K562 (cell line): ENCODE data around the gene SRCIN1. TPM values are rescaled to one million over a fixed set of nuclear protein-coding genes. Genes with fewer than 3 reads are reported as not detected.
"Not testable (repeated sequence)": the region's sequence is repeated elsewhere in the genome, so short reads cannot be mapped to it uniquely, and the experiment has no call there.

Experiments
- ATAC-seq: fragments of 200-7000 bp; cut with Tn5 transposase; 3 replicates; pipeline ENCODE4 v1.9.1; 2020; ENCODE audit warnings: moderate library complexity
- BruUV-seq: library from RNA; stranded (reverse); fragments of 400-500 nt; replicated peaks from 2 replicates; lab custom pipeline; 2021; lab: Mats Ljungman, UMichigan
- CTCF ChIA-PET: fragments of 300-600 bp; formaldehyde crosslinking; extraction: SDS; loops from one replicate; lab custom pipeline; 2021; ENCODE audit warnings: low intra/inter-chr PET ratio; lab: Yijun Ruan, JAX
- POLR2A ChIA-PET: fragments of 300-600, 350-650 bp; sonication (Branson Sonifier 250); formaldehyde crosslinking; extraction: SDS; loops from one replicate; lab custom pipeline; 2021; ENCODE audit warnings: antibody characterized with exemption, inconsistent platforms; lab: Yijun Ruan, JAX
- DNase-seq, 4 experiments: peaks; one replicate each; pipeline versions ENCODE4 v3.0.0 to v3.0.0-alpha.2; 2011 to 2018; ENCODE audit warnings: low spot score in 3 of 4, mixed read lengths in 3 of 4; ENCODE audit errors: extremely low read depth in 1 of 4
- FAIRE-seq: peaks from 2 replicates; lab custom pipeline; 2011; peaks lifted over from hg19 to GRCh38; lab: Jason Lieb, UNC
- H2AFZ ChIP-seq: 2 replicates; pipeline ENCODE4 v1.6.0; 2011; ENCODE audit warnings: low read depth, low read length, control low read depth, inconsistent platforms
- H3K27ac ChIP-seq: fragments of 200-600 bp; 3 replicates; pipeline ENCODE4 v1.8.0; 2011; ENCODE audit warnings: low read depth, mild to moderate bottlenecking, control low read depth, inconsistent platforms, low read length, moderate library complexity, mixed read lengths; ENCODE audit errors: extremely low read depth
- H3K27me3 ChIP-seq, 2 experiments: fragments of 300-600 bp in 1 of 2; 2 replicates in 1 of 2; 3 replicates in 1 of 2; pipeline versions ENCODE4 v1.6.0 to v1.8.0; 2011; ENCODE audit warnings: inconsistent platforms in 2 of 2, low read length in 2 of 2, mild to moderate bottlenecking in 1 of 2, mixed read lengths in 1 of 2, moderate library complexity in 1 of 2; ENCODE audit not compliant: control insufficient read depth in 2 of 2, insufficient read depth in 2 of 2
- H3K36me3 ChIP-seq: fragments of 300-600 bp; 3 replicates; pipeline ENCODE4 v1.8.0; 2011; ENCODE audit warnings: mild to moderate bottlenecking, low read length, inconsistent platforms; ENCODE audit not compliant: control insufficient read depth, insufficient read depth
- H3K4me1 ChIP-seq, 2 experiments: fragments of 200-600 bp in 1 of 2; replicated peaks in 1 of 2; 2 replicates in 1 of 2; 3 replicates in 1 of 2; pipeline versions ENCODE4 v1.5.1 to v1.8.0; 2011; ENCODE audit warnings: inconsistent platforms in 2 of 2, low read length in 2 of 2, mild to moderate bottlenecking in 1 of 2, mixed read lengths in 1 of 2, moderate library complexity in 1 of 2; ENCODE audit not compliant: control insufficient read depth in 2 of 2, insufficient read depth in 2 of 2
- H3K4me2 ChIP-seq: 2 replicates; pipeline ENCODE4 v1.6.1; 2011; ENCODE audit warnings: low read length, control low read depth, inconsistent platforms, mixed read lengths; ENCODE audit not compliant: insufficient read depth
- H3K4me3 ChIP-seq: fragments of 200-600 bp; sonication (generic), shearing (Covaris generic); 2 replicates; pipeline ENCODE4 v1.5.1; 2016; ENCODE audit warnings: control low read depth, inconsistent platforms
- H3K79me2 ChIP-seq: fragments of 200-600 bp; 3 replicates; pipeline ENCODE4 v1.8.0; 2011; ENCODE audit warnings: low read length, inconsistent platforms; ENCODE audit not compliant: control insufficient read depth, insufficient read depth
- H3K9ac ChIP-seq, 2 experiments: 2 replicates each; pipeline versions ENCODE4 v1.6.0 to v1.6.1; 2011; ENCODE audit warnings: low read depth in 2 of 2, low read length in 2 of 2, control low read depth in 1 of 2, inconsistent platforms in 1 of 2, mild to moderate bottlenecking in 1 of 2, mixed read lengths in 1 of 2; ENCODE audit not compliant: insufficient read depth in 1 of 2
- H3K9me1 ChIP-seq: one replicate; pipeline ENCODE4 v1.6.0; 2011; ENCODE audit warnings: inconsistent platforms, mild to moderate bottlenecking, low read length, moderate library complexity; ENCODE audit not compliant: control insufficient read depth, insufficient read depth
- H3K9me3 ChIP-seq: replicated peaks from 2 replicates; pipeline ENCODE4 v1.5.1; 2011; ENCODE audit warnings: low read depth, low read length, inconsistent platforms; ENCODE audit not compliant: control insufficient read depth, insufficient read depth
- H4K20me1 ChIP-seq: replicated peaks from 2 replicates; pipeline ENCODE4 v1.6.1; 2011; ENCODE audit warnings: low read length, inconsistent platforms, mixed read lengths; ENCODE audit not compliant: control insufficient read depth, insufficient read depth
- ARNT ChIP-seq, 2 experiments: fragments of 450-650 bp; IDR thresholded peaks; 2 replicates each; pipeline ENCODE4 v1.6.1; 2016; ENCODE audit warnings: mild to moderate bottlenecking in 1 of 2
- POLR3G ChIP-seq: IDR thresholded peaks from 2 replicates; pipeline ENCODE4 v1.6.1; 2011; ENCODE audit not compliant: insufficient read length, insufficient replicate concordance; ENCODE audit errors: extremely low read depth
- PRPF4 ChIP-seq: fragments of 200-400 bp; formaldehyde crosslinking; IDR thresholded peaks from one replicate; pipeline ENCODE4 v1.6.1; 2017; ENCODE audit warnings: low read length, low read depth, mild to moderate bottlenecking; ENCODE audit not compliant: insufficient read depth, poor library complexity, severe bottlenecking
- WGBS: fragments of 100-300 bp; shearing (Covaris generic); methylation state at CpG from one replicate; pipeline ENCODE4 v1.1.6; 2016; ENCODE audit warnings: low coverage, mixed read lengths; ENCODE audit not compliant: insufficient coverage; ENCODE audit errors: missing lambda C conversion rate; 5-methylcytosine and 5-hydroxymethylcytosine counted together
- in situ Hi-C: fragments of 300-500 bp; cut with MboI; formaldehyde crosslinking; loops from 4 replicates; pipeline ENCODE4 v1.15.0; 2018; ENCODE audit warnings: inconsistent platforms, mixed read lengths
- intact Hi-C: fragments of 100-400 bp; cut with micrococcal nuclease; formaldehyde crosslinking; loops from 2 replicates; pipeline ENCODE4 v1.14.2; 2022
- polyA plus RNA-seq, 8 experiments: library from polyadenylated mRNA; depleted of rRNA in 4 of 8; stranded (reverse) in 5 of 8; unstranded in 3 of 8; fragments of >200 nt; fragmentation: Nextera tagmentation in 2 of 8; fragmentation: Illumina TruSeq in 1 of 8; extraction: Ambion mirVana in 2 of 8; extraction: Trizol in 1 of 8; gene quantifications; 2 replicates each; pipeline versions ENCODE4 v1.2.1 to v1.2.3, GENCODE V29; 2011 to 2014; ENCODE audit warnings: inconsistent platforms in 1 of 8, missing spikeins in 1 of 8
- total RNA-seq, 7 experiments: library from RNA; depleted of rRNA in 6 of 7; stranded (reverse); fragments of >200 nt in 6 of 7; fragmentation: Illumina TruSeq in 2 of 7; extraction: Trizol in 2 of 7; gene quantifications; 2 replicates each; pipeline versions ENCODE4 v1.2.1 to v1.2.3, GENCODE V29; 2011 to 2021; ENCODE audit warnings: low replicate concordance in 1 of 7

Gene SRCIN1
- total and polyA plus RNA-seq, 9 of the 15 experiments (the other 6 are each of a cell fraction or from before 2014, with no cell fraction given) = 0.09 to 0.33 (median 0.13) TPM; not detected in 6

GRCh38 chr17:38504216-38504615 is 101.5 kb downstream of the SRCIN1 start:
- no TSS peak for BruUV-seq
- H3K9ac ChIP-seq = no peak overlapping the region
- intact Hi-C loops = no loop called here
- no peak overlapping the region for H3K4me2 ChIP-seq
- H4K20me1 ChIP-seq = 0 out of 2 replicates have a peak, but pooled peaks cover 3% of the 10 kb centered on the region
- no peaks in the 10 kb centered on the region for H3K9me3 ChIP-seq
- in situ Hi-C loops = no loop called here
- ATAC-seq (no peak), DNase-seq (no peak), FAIRE-seq (no peak)
- H3K79me2 ChIP-seq = no peaks in the 10 kb centered on the region
- TF ChIP-seq POLR3G (no peak), ARNT (IDR thresholded peaks at IDR 0.05) (no peak), PRPF4 (no peak)
- H3K27me3 ChIP-seq = peaks cover 0 to 13% of the 10 kb centered on the region in 2 experiments; a peak in 1 of 5 replicates
- H3K4me3 ChIP-seq = no peak overlapping the region
- H3K9me1 ChIP-seq = no peaks in the 10 kb centered on the region
- no peak overlapping the region for H2AFZ ChIP-seq
- 29% methylated on average over 14 of the region's 14 CpGs for WGBS
- no peak overlapping the region for H3K27ac ChIP-seq
- H3K4me1 ChIP-seq = peaks cover 0 to 3% of the 10 kb centered on the region in 2 experiments; a peak in 2 of 5 replicates
- POLR2A ChIA-PET = no interaction called here
- no peaks in the 10 kb centered on the region for H3K36me3 ChIP-seq
- CTCF ChIA-PET = interaction anchor here (1.3 kb wide), 1 partner anchor 75 kb away, joined by 3 read pairs; no protein-coding TSS in a partner anchor

- H2AFZ ChIP-seq, H3K9me1 ChIP-seq, BruUV-seq, FAIRE-seq, intact Hi-C loops, H3K4me2 ChIP-seq, POLR2A ChIA-PET, ATAC-seq, H3K27ac ChIP-seq, H3K4me3 ChIP-seq, in situ Hi-C loops, H3K9me3 ChIP-seq, H3K9ac ChIP-seq, H3K36me3 ChIP-seq, H4K20me1 ChIP-seq, H3K79me2 ChIP-seq, H3K4me1 ChIP-seq, DNase-seq: not testable (repeated sequence)
- WGBS = 27% methylated on average over 11 of the region's 15 CpGs
- H3K27me3 ChIP-seq = peaks cover 0 to 13% of the 10 kb centered on the region in 2 experiments; a peak in 1 of 5 replicates
- CTCF ChIA-PET = interaction anchor here (1.3 kb wide), 1 partner anchor 76 kb away, joined by 3 read pairs; no protein-coding TSS in a partner anchor
These were observed 102.4 kb downstream of the SRCIN1 start for GRCh38 chr17:38503286-38503913.

GRCh38 chr17:38501718-38502117 is 104.0 kb downstream of the SRCIN1 start:
- in situ Hi-C loops, CTCF ChIA-PET: not testable (repeated sequence)

More at GRCh38 chr17:38501718-38502117, 104.0 kb downstream of the SRCIN1 start:
- H3K36me3 ChIP-seq, H3K79me2 ChIP-seq, POLR2A ChIA-PET, DNase-seq, ATAC-seq, H4K20me1 ChIP-seq, H3K27ac ChIP-seq, intact Hi-C loops, H3K9ac ChIP-seq, H2AFZ ChIP-seq, H3K4me3 ChIP-seq, H3K4me2 ChIP-seq, BruUV-seq, H3K9me3 ChIP-seq, H3K4me1 ChIP-seq, H3K9me1 ChIP-seq, FAIRE-seq: not testable (repeated sequence)
- WGBS = no CpG with 5 or more reads among the region's 2 CpGs
- peaks cover 0 to 13% of the 10 kb centered on the region in 2 experiments; a peak in 1 of 5 replicates for H3K27me3 ChIP-seq
